Heart right ventricle (tissue), 16 donors: ENCODE measurements around the gene RAD54L2. TPM values are rescaled to one million over a fixed set of nuclear protein-coding genes. Genes with fewer than 3 reads are reported as not detected.

ENCODE experiments used
- ATAC-seq, 8 donors: fragments of 200-7000 bp; cut with Tn5 transposase; one replicate each; pipeline ENCODE4 v1.9.1; 2020; ENCODE audit warnings: mild to moderate bottlenecking in 8 of 8, moderate library complexity in 8 of 8, moderate number of reproducible peaks in 1 of 8
- DNase-seq, 2 donors: peaks; one replicate each; pipeline ENCODE4 v3.0.0-alpha.2; 2020
- H3K27ac ChIP-seq, 10 donors: fragments of 200-600 bp; sonication (generic) in 2 of 10; one replicate each; pipeline versions ENCODE4 v1.5.0 to v1.8.0; 2020 to 2022; ENCODE audit warnings: mild to moderate bottlenecking in 3 of 10
- H3K27me3 ChIP-seq, 7 donors: fragments of 200-600 bp; one replicate each; pipeline ENCODE4 v1.8.0; 2021 to 2022; ENCODE audit warnings: mild to moderate bottlenecking in 2 of 7
- H3K36me3 ChIP-seq, 9 donors: fragments of 200-600 bp; sonication (generic) in 1 of 9; one replicate each; pipeline versions ENCODE4 v1.5.0 to v1.8.0; 2020 to 2022; ENCODE audit warnings: mild to moderate bottlenecking in 2 of 9
- H3K4me1 ChIP-seq, 9 donors: fragments of 200-600 bp; sonication (generic) in 1 of 9; one replicate each; pipeline versions ENCODE4 v1.5.0 to v1.8.0; 2020 to 2022; ENCODE audit warnings: mild to moderate bottlenecking in 4 of 9
- H3K4me3 ChIP-seq, 10 donors: fragments of 200-600 bp; sonication (generic) in 2 of 10; one replicate each; pipeline versions ENCODE4 v1.5.0 to v1.8.0; 2020 to 2022; ENCODE audit warnings: mild to moderate bottlenecking in 7 of 10, moderate library complexity in 2 of 10
- H3K9me3 ChIP-seq, 11 donors: fragments of 200-600 bp in 10 of 11; sonication (generic) in 2 of 11; one replicate each; pipeline versions ENCODE4 v1.5.0 to v1.8.0; 2013 to 2022; ENCODE audit warnings: mild to moderate bottlenecking in 2 of 11, control low read depth in 1 of 11, moderate library complexity in 1 of 11
- WGBS, 2 donors: extraction: QIAGEN DNeasy Blood & Tissue Kit; methylation state at CpG; one replicate each; pipeline ENCODE4 v1.1.7; 2013; ENCODE audit warnings: inconsistent platforms in 1 of 2; 5-methylcytosine and 5-hydroxymethylcytosine counted together
- intact Hi-C, 10 donors: fragments of 100-400 bp; cut with DNase I; formaldehyde crosslinking; loops; one replicate each; pipeline versions ENCODE4 v1.11.1 to v1.14.2; 2022
- long read RNA-seq, 3 donors: library from polyadenylated mRNA; unstranded; transcript quantifications; one replicate each; pipeline ENCODE4 v2.0.0, GENCODE V29; 2020 to 2021
- polyA plus RNA-seq, 2 donors: library from polyadenylated mRNA; stranded (reverse); fragments of 200-250 nt; gene quantifications; one replicate each; pipeline ENCODE4 v1.2.3, GENCODE V29; 2013
- total RNA-seq, 10 donors: library from RNA; stranded (reverse); fragmentation: NEBNext Ultra II Directional in 3 of 10; extraction: Animal tissue kit (Norgen Biotek cat#: 25700) in 3 of 10; gene quantifications; one replicate each; pipeline versions ENCODE4 v1.2.1 to v1.2.4, GENCODE V29; 2021 to 2023
- TF ChIP-seq, protein P1 (sequence below), 9 donors: fragments of 200-600 bp; sonication (generic) in 2 of 9; IDR thresholded peaks; one replicate each; pipeline versions ENCODE4 v1.5.0 to v1.8.0; 2021 to 2022; ENCODE audit warnings: antibody characterized with exemption in 9 of 9, mild to moderate bottlenecking in 5 of 9, moderate library complexity in 1 of 9
- donor health status: Arrhythmogenic right ventricular cardiomyopathy.
- donor health status: ischemic (EF 13 %, LVEDD 7.1; RV severe dilation, severe dysfunction).
- donor health status: healthy with polysubstance abuse.
- donor health status: DM: no; HTN: yes; CAD: no.
- donor health status: DM: no; HTN: no; CAD: no.
- donor health status: ischemic (EF 25% LVEDD 6.9; RV normal size, moderate dysfunction).
- donor health status: ischemic (EF 25% LVEDD 5.7; RV mildly dilated, moderate dysfunction).
- donor health status: healthy.
- donor health status: DM: yes; HTN: yes; CAD: no.
- donor health status: Ischemic cardiomyopathy.
- donor health status: ischemic (EF 35%, LVEDD 5.7; RV mildly dilated, moderate dysfunction).
- donor health status: nonischemic (EF 11% LVEDD 7.7; RV severe dilation, severe dysfunction).
- donor health status: DM: yes; HTN: yes; CAD: no.
- donor health status: PGD.
- donor health status: ischemic (EF 29% LVEDD 5.4; RV normal size, mild dysfunction).
- donor health status: nonischemic (EF 23%, LVEDD 6.1; RV moderate dilation, normal function).

The RAD54L2 gene, protein sequence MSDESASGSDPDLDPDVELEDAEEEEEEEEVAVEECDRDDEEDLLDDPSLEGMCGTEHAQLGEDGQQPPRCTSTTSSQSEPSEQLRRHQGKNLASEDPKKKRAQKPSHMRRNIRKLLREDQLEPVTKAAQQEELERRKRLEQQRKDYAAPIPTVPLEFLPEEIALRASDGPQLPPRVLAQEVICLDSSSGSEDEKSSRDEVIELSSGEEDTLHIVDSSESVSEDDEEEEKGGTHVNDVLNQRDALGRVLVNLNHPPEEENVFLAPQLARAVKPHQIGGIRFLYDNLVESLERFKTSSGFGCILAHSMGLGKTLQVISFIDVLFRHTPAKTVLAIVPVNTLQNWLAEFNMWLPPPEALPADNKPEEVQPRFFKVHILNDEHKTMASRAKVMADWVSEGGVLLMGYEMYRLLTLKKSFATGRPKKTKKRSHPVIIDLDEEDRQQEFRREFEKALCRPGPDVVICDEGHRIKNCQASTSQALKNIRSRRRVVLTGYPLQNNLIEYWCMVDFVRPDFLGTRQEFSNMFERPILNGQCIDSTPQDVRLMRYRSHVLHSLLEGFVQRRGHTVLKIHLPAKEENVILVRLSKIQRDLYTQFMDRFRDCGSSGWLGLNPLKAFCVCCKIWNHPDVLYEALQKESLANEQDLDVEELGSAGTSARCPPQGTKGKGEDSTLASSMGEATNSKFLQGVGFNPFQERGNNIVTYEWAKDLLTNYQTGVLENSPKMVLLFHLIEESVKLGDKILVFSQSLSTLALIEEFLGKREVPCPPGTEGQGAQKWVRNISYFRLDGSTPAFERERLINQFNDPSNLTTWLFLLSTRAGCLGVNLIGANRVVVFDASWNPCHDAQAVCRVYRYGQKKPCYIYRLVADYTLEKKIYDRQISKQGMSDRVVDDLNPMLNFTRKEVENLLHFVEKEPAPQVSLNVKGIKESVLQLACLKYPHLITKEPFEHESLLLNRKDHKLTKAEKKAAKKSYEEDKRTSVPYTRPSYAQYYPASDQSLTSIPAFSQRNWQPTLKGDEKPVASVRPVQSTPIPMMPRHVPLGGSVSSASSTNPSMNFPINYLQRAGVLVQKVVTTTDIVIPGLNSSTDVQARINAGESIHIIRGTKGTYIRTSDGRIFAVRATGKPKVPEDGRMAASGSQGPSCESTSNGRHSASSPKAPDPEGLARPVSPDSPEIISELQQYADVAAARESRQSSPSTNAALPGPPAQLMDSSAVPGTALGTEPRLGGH (N-terminal part only)
- 10 to 100 TPM; 11.5 to 14.5 (median 13.4) TPM for total RNA-seq
- polyA plus RNA-seq: 1 to 10 TPM; 1.8 to 7.4 TPM
- long read RNA-seq, donor 1, partial matches to known transcripts: 1 of 4 reads
- long read RNA-seq, donor 1, other reads (novel, unspliced or antisense): 3 of 4 reads
- long read RNA-seq, donor 2, partial matches to known transcripts: 2 of 2 reads
- long read RNA-seq, donor 2, other reads (novel, unspliced or antisense): 0 of 2 reads
- long read RNA-seq, donor 3, partial matches to known transcripts: 3 of 13 reads
- long read RNA-seq, donor 3, other reads (novel, unspliced or antisense): 10 of 13 reads

DNA sequence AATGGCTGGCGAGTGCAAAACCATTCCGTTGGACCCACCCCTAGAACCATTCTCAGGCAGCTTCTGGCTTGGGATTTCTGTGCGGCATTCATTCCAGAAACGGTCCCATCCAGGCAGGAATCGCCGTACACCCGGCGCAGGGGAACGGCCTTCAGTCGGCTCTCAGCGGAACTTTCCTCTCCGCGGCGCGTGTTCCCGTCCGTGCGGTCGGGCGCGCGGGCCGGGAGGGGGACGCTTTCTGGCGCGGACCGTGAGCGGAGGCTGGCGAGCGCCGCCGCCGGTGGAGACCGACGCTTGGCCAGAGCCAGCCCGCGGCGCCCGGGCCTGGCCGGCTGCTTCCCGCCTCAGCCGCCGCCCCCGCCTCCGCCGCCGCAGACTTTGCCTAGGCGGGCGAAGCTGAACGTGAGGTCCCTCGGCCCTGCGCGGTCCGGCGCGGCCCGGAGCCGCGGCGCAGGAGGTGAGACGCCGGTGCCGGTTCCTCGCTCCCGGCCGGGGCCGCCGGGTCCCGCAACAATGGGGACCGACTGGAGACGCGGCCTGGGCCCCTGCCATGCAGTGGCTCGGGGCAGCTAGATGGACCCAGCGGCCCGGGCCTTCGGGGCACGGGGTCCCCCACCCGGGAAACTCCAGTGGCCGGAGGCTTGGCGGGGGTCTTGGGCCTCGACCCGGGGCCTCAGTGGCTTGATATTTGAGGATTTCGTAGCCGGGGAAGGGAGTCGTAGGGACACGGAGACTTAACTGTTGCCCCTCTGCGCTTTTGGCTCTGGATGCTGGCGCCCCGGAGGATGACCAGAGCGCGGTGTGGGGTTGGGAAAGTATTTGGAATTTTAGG, at the start of gene RAD54L2:
TSS of gene RAD54L2 (plus strand) at position 261 of the 832 bp plus-strand sequence. CDS start 51,702 bp downstream, outside the sequence.
- TF ChIP-seq, protein P1, sequence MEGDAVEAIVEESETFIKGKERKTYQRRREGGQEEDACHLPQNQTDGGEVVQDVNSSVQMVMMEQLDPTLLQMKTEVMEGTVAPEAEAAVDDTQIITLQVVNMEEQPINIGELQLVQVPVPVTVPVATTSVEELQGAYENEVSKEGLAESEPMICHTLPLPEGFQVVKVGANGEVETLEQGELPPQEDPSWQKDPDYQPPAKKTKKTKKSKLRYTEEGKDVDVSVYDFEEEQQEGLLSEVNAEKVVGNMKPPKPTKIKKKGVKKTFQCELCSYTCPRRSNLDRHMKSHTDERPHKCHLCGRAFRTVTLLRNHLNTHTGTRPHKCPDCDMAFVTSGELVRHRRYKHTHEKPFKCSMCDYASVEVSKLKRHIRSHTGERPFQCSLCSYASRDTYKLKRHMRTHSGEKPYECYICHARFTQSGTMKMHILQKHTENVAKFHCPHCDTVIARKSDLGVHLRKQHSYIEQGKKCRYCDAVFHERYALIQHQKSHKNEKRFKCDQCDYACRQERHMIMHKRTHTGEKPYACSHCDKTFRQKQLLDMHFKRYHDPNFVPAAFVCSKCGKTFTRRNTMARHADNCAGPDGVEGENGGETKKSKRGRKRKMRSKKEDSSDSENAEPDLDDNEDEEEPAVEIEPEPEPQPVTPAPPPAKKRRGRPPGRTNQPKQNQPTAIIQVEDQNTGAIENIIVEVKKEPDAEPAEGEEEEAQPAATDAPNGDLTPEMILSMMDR (IDR thresholded peaks at IDR 0.05): peak in 5 of 9 donors; percentile 30 to 62 (median 42)
- H3K27ac ChIP-seq: peak within 1 kb of the TSS; percentile 33 to 95 (median 92)
- H3K27me3 ChIP-seq: no peaks in the 10 kb centered on the region
- ATAC-seq (peak; percentile 95 to 98 (median 97)), DNase-seq (peak; percentile 83 to 85)
- H3K9me3 ChIP-seq: no peaks in the 10 kb centered on the region
- peak within 1 kb of the TSS; percentile 79 to 98 (median 96) for H3K4me3 ChIP-seq
- H3K4me1 ChIP-seq: peaks cover 11 to 31% (median 24%) of the 10 kb centered on the region in 9 donors
- 0% methylated on average over 88 to 91 of the region's 91 CpGs for WGBS, 2 donors
- peaks cover 0 to 24% (median 0%) of the 10 kb centered on the region in 9 donors for H3K36me3 ChIP-seq
- intact Hi-C loops: loop anchor here in 2 of 10 donors (5.0 kb wide), 1 partner anchor 36 kb away; the partner anchor contains the start of gene DCAF1 (in 2 of the 2)

DNA sequence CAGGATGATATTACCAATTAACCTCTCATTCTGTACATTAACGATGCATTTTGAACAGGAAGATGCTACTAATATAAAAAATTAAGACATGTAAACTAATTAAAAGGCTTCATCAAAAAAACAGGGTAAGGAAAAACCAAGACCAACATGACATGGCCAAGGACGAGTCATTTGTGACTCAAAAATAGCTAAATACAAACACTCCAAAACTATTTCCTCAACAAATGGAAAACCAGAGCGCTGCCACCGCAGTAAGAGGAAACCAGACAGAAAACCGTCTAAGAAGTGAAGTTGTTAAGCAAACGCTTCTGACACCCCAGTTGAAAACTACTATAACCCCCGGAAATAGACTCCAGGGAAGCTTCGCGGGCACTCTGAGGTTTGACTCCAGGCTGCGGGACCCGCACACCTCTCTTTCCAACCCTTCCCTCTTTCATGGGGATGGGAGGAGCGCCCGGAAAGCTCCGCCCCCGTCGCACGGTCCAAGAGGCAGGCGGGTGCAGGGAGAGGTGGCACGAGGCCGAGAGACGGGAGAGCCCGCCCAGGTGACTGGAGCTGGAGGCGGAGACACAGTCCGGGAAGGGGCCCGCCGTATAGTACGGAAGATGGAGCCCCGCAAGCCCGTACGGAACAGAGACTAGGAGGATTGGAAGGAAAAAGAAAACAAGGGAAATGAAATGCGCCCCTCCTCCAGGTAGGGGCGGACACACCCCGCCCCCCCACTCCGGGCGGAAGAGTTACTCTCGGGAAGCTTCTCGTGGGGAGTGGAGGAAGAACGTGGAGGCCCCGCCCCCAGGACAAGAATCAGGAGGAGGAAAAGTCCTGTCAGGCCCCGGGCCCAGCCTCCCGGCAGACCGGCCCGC, 39.4 kb upstream of the RAD54L2 start:
- peaks cover 0 to 24% (median 0%) of the 10 kb centered on the region in 9 donors for H3K36me3 ChIP-seq
- TF ChIP-seq, protein P1 (IDR thresholded peaks at IDR 0.05): no peak
- H3K27ac ChIP-seq: peak overlapping the region; percentile 81 to 97 (median 95)
- 1% methylated on average over 41 to 43 of the region's 43 CpGs for WGBS, 2 donors
- peak overlapping the region; percentile 62 to 93 (median 80) for H3K4me3 ChIP-seq
- DNase-seq: peak; percentile 93
- intact Hi-C loops: loop anchor here in 1 of 10 donors (5.0 kb wide), 1 partner anchor 107 kb away; the partner anchor contains the start of gene RBM15B
- H3K9me3 ChIP-seq: no peaks in the 10 kb centered on the region
- ATAC-seq: peak; percentile 78 to 91 (median 84)
- peaks cover 0 to 15% (median 10%) of the 10 kb centered on the region in 9 donors for H3K4me1 ChIP-seq
- no peaks in the 10 kb centered on the region for H3K27me3 ChIP-seq
